MM.1S (cell line): ENCODE measurements around the gene BGN.

ENCODE experiments used
- DNase-seq: peaks from one replicate; pipeline ENCODE4 v3.0.0-alpha.2; 2015
- H2AFZ ChIP-seq: fragments of 300-600 bp; sonication (generic); 2 replicates; pipeline ENCODE4 v1.6.0; 2016; ENCODE audit warnings: antibody characterized with exemption, low read length
- H3F3A ChIP-seq: fragments of 300-600 bp; sonication (generic); 2 replicates; pipeline ENCODE4 v1.6.1; 2016; ENCODE audit warnings: mild to moderate bottlenecking, antibody characterized with exemption, low read length, moderate library complexity, mixed read lengths; ENCODE audit not compliant: insufficient read depth
- H3K27ac ChIP-seq: fragments of 300-600 bp; sonication (generic); 2 replicates; pipeline ENCODE4 v1.5.1; 2016; ENCODE audit warnings: mild to moderate bottlenecking, low read length
- H3K27me3 ChIP-seq: fragments of 300-600 bp; sonication (generic); replicated peaks from 2 replicates; pipeline ENCODE4 v1.6.0; 2016; ENCODE audit warnings: low read length; ENCODE audit not compliant: insufficient read depth
- H3K36me3 ChIP-seq: fragments of 300-600 bp; sonication (generic); replicated peaks from 2 replicates; pipeline ENCODE4 v1.6.1; 2016; ENCODE audit warnings: mild to moderate bottlenecking, low read length, mixed read lengths; ENCODE audit not compliant: insufficient read depth
- H3K4me1 ChIP-seq: fragments of 300-600 bp; sonication (generic); 2 replicates; pipeline ENCODE4 v1.6.1; 2016; ENCODE audit warnings: low read length, mixed read lengths
- H3K4me2 ChIP-seq: fragments of 300-600 bp; sonication (generic); 2 replicates; pipeline ENCODE4 v1.6.0; 2016; ENCODE audit warnings: low read depth, low read length
- H3K4me3 ChIP-seq: fragments of 300-600 bp; sonication (generic); 2 replicates; pipeline ENCODE4 v1.5.1; 2016; ENCODE audit warnings: low read length, mixed read lengths
- H3K79me2 ChIP-seq: fragments of 300-600 bp; sonication (generic); 2 replicates; pipeline ENCODE4 v1.6.1; 2016; ENCODE audit warnings: mixed run types, low read length, mixed read lengths
- H3K9ac ChIP-seq: fragments of 300-600 bp; sonication (generic); 2 replicates; pipeline ENCODE4 v1.6.1; 2016; ENCODE audit warnings: low read length, mixed read lengths
- H3K9me2 ChIP-seq: fragments of 300-600 bp; sonication (generic); replicated peaks from 2 replicates; pipeline ENCODE4 v1.6.1; 2016; ENCODE audit warnings: mild to moderate bottlenecking, low read length, mixed read lengths; ENCODE audit not compliant: insufficient read depth
- H3K9me3 ChIP-seq: fragments of 300-600 bp; sonication (generic); replicated peaks from 2 replicates; pipeline ENCODE4 v1.6.1; 2016; ENCODE audit warnings: mild to moderate bottlenecking, low read length, mixed read lengths; ENCODE audit not compliant: insufficient read depth
- H4K20me1 ChIP-seq: fragments of 300-600 bp; sonication (generic); 2 replicates; pipeline ENCODE4 v1.6.1; 2016; ENCODE audit warnings: mild to moderate bottlenecking, low read length, moderate library complexity, mixed read lengths; ENCODE audit not compliant: insufficient read depth
- EZH2 ChIP-seq: fragments of 300-600 bp; sonication (generic); optimal IDR thresholded peaks from 2 replicates; pipeline ENCODE3; 2017; ENCODE audit warnings: low read depth, mild to moderate bottlenecking, antibody characterized with exemption, low read length, mixed read lengths
- EZH2phosphoT487 ChIP-seq: fragments of 300-600 bp; sonication (generic); IDR thresholded peaks from 2 replicates; pipeline ENCODE4 v1.6.1; 2018; ENCODE audit warnings: antibody characterized with exemption, low read length
- TF ChIP-seq, protein P1 (sequence below): fragments of 300-600 bp; sonication (generic); IDR thresholded peaks from 2 replicates; pipeline ENCODE4 v1.5.1; 2016; ENCODE audit warnings: antibody characterized with exemption, low read length, mixed read lengths

Gene BGN

GRCh38 chrX:153477901-153478300, 16.9 kb upstream of the BGN start:
- Histone ChIP-seq H3K4me2 (no peak overlapping the region), H3K4me3 (no peak overlapping the region), H3K9me2 (no peaks in the 10 kb centered on the region), H4K20me1 (no peaks in the 10 kb centered on the region), H3K4me1 (no peaks in the 10 kb centered on the region), H2AFZ (no peak overlapping the region), H3K79me2 (no peaks in the 10 kb centered on the region), H3K27me3 (peaks cover 30% of the 10 kb centered on the region), H3K9me3 (no peaks in the 10 kb centered on the region), H3K27ac (no peak overlapping the region), H3K9ac (no peak overlapping the region), H3K36me3 (no peaks in the 10 kb centered on the region), H3F3A (no peaks in the 10 kb centered on the region)
- TF ChIP-seq EZH2phosphoT487 (no peak), EZH2 (no peak)
- TF ChIP-seq, protein P1, sequence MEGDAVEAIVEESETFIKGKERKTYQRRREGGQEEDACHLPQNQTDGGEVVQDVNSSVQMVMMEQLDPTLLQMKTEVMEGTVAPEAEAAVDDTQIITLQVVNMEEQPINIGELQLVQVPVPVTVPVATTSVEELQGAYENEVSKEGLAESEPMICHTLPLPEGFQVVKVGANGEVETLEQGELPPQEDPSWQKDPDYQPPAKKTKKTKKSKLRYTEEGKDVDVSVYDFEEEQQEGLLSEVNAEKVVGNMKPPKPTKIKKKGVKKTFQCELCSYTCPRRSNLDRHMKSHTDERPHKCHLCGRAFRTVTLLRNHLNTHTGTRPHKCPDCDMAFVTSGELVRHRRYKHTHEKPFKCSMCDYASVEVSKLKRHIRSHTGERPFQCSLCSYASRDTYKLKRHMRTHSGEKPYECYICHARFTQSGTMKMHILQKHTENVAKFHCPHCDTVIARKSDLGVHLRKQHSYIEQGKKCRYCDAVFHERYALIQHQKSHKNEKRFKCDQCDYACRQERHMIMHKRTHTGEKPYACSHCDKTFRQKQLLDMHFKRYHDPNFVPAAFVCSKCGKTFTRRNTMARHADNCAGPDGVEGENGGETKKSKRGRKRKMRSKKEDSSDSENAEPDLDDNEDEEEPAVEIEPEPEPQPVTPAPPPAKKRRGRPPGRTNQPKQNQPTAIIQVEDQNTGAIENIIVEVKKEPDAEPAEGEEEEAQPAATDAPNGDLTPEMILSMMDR, result no peak
- DNase-seq, result no peak

GRCh38 chrX:153478746-153479145, 16.0 kb upstream of the BGN start:
- no peaks in the 10 kb centered on the region for H3K36me3 ChIP-seq

GRCh38 chrX:153481043-153481442, 13.7 kb upstream of the BGN start:
- Histone ChIP-seq H3K27ac (no peak overlapping the region), H3F3A (no peaks in the 10 kb centered on the region)

More at GRCh38 chrX:153478746-153479145, 16.0 kb upstream of the BGN start:
- Histone ChIP-seq H3K9ac (no peak overlapping the region), H2AFZ (no peak overlapping the region), H3K27ac (no peak overlapping the region), H3K27me3 (peaks cover 35% of the 10 kb centered on the region), H4K20me1 (no peaks in the 10 kb centered on the region), H3K4me2 (no peak overlapping the region), H3K4me3 (no peak overlapping the region), H3F3A (no peaks in the 10 kb centered on the region), H3K4me1 (no peaks in the 10 kb centered on the region), H3K9me2 (no peaks in the 10 kb centered on the region), H3K9me3 (no peaks in the 10 kb centered on the region), H3K79me2 (no peaks in the 10 kb centered on the region)
- DNase-seq, result no peak
- no peak for TF ChIP-seq EZH2phosphoT487
- TF ChIP-seq, protein P1, result no peak
- no peak for TF ChIP-seq EZH2

More at GRCh38 chrX:153481043-153481442, 13.7 kb upstream of the BGN start:
- TF ChIP-seq EZH2 (no peak), EZH2phosphoT487 (no peak)
- TF ChIP-seq, protein P1, result no peak
- no peaks in the 10 kb centered on the region for H3K9me2 ChIP-seq
- no peak for DNase-seq
- no peaks in the 10 kb centered on the region for H3K36me3 ChIP-seq
- H3K4me3 ChIP-seq, result no peak overlapping the region
- H3K4me1 ChIP-seq, result no peaks in the 10 kb centered on the region
- H3K9me3 ChIP-seq, result no peaks in the 10 kb centered on the region
- no peak overlapping the region for H3K4me2 ChIP-seq
- H3K79me2 ChIP-seq, result no peaks in the 10 kb centered on the region
- no peaks in the 10 kb centered on the region for H4K20me1 ChIP-seq
- no peak overlapping the region for H2AFZ ChIP-seq
- no peak overlapping the region for H3K9ac ChIP-seq
- peaks cover 46% of the 10 kb centered on the region for H3K27me3 ChIP-seq
